Naive thymus-derived CD4-positive, alpha-beta T cell (primary cell): Measurements from ENCODE around the gene ALDH3B1. TPM values are rescaled to one million over a fixed set of nuclear protein-coding genes. Genes with fewer than 3 reads are reported as not detected.
A peak's percentile ranks its signal among the peaks of the same experiment; 100 is the strongest.

Experiments
- ATAC-seq: fragments of 150-1000 bp; cut with Tn5 transposase; 2 replicates; pipeline ENCODE4 v1.10.0; 2021; ENCODE audit warnings: mild to moderate bottlenecking, moderate library complexity
- CTCF ChIA-PET: fragments of 350-600 bp; sonication (Branson Sonifier 250); formaldehyde crosslinking; loops from one replicate; lab custom pipeline; 2021; ENCODE audit warnings: antibody characterized with exemption; lab: Charles Lee
- POLR2A ChIA-PET: fragments of 350-600 bp; sonication (Branson Sonifier 250); formaldehyde crosslinking; loops from one replicate; lab custom pipeline; 2021; ENCODE audit warnings: antibody characterized with exemption, inconsistent platforms; lab: Charles Lee
- DNase-seq, 9 donors: peaks; one replicate each; pipeline versions ENCODE4 v3.0.0 to v3.0.0-alpha.2; 2020 to 2022; ENCODE audit warnings: mixed read lengths in 1 of 9
- H3K27ac ChIP-seq: one replicate; pipeline ENCODE4 v1.7.0; 2013; ENCODE audit warnings: mild to moderate bottlenecking, low read depth, low read length, moderate library complexity
- H3K27me3 ChIP-seq, 2 donors: one replicate each; pipeline ENCODE4 v1.7.0; 2013; ENCODE audit warnings: low read length in 2 of 2, mild to moderate bottlenecking in 2 of 2, moderate library complexity in 2 of 2; ENCODE audit not compliant: control insufficient read depth in 2 of 2, insufficient read depth in 2 of 2
- H3K36me3 ChIP-seq, 3 experiments: 1 replicate in 2 of 3; 2 replicates in 1 of 3; pipeline ENCODE4 v1.7.0; 2013; ENCODE audit warnings: low read length in 3 of 3, mild to moderate bottlenecking in 3 of 3, moderate library complexity in 1 of 3; ENCODE audit not compliant: insufficient read depth in 3 of 3, control insufficient read depth in 2 of 3
- H3K4me1 ChIP-seq, 2 donors: one replicate each; pipeline ENCODE4 v1.7.0; 2013; ENCODE audit warnings: low read length in 2 of 2, mild to moderate bottlenecking in 2 of 2, moderate library complexity in 1 of 2; ENCODE audit not compliant: control insufficient read depth in 2 of 2, insufficient read depth in 2 of 2
- H3K4me3 ChIP-seq: 2 replicates; pipeline ENCODE4 v1.7.0; 2013; ENCODE audit warnings: mild to moderate bottlenecking, low read length
- H3K9me3 ChIP-seq, 3 experiments: 1 replicate in 2 of 3; 2 replicates in 1 of 3; pipeline ENCODE4 v1.7.0; 2013; ENCODE audit warnings: low read length in 3 of 3; ENCODE audit not compliant: control insufficient read depth in 2 of 3
- H3K27ac Mint-ChIP-seq, 9 donors: one replicate each; pipeline ENCODE4 v1.8.0; 2020 to 2022; ENCODE audit warnings: mixed read lengths in 9 of 9, mild to moderate bottlenecking in 8 of 9, moderate library complexity in 5 of 9, inconsistent platforms in 2 of 9
- H3K27me3 Mint-ChIP-seq, 5 donors: one replicate each; pipeline ENCODE4 v1.8.0; 2021 to 2022; ENCODE audit warnings: mixed read lengths in 5 of 5, mild to moderate bottlenecking in 1 of 5
- H3K36me3 Mint-ChIP-seq, 5 donors: one replicate each; pipeline ENCODE4 v1.8.0; 2020 to 2022; ENCODE audit warnings: mixed read lengths in 5 of 5, mild to moderate bottlenecking in 3 of 5, inconsistent platforms in 1 of 5
- H3K4me1 Mint-ChIP-seq, 7 donors: one replicate each; pipeline ENCODE4 v1.8.0; 2020 to 2022; ENCODE audit warnings: mixed read lengths in 7 of 7, mild to moderate bottlenecking in 3 of 7, inconsistent platforms in 1 of 7
- H3K4me3 Mint-ChIP-seq, 10 donors: one replicate each; pipeline ENCODE4 v1.8.0; 2020 to 2022; ENCODE audit warnings: mild to moderate bottlenecking in 10 of 10, mixed read lengths in 10 of 10, moderate library complexity in 6 of 10, inconsistent platforms in 2 of 10
- H3K9me3 Mint-ChIP-seq, 11 donors: one replicate each; pipeline ENCODE4 v1.8.0; 2020 to 2022; ENCODE audit warnings: mixed read lengths in 11 of 11, mild to moderate bottlenecking in 4 of 11, inconsistent platforms in 1 of 11, moderate library complexity in 1 of 11
- intact Hi-C, 2 donors: fragments of 100-400 bp; cut with micrococcal nuclease; formaldehyde crosslinking; loops; one replicate each; pipeline ENCODE4 v1.15.1; 2023
- polyA plus RNA-seq, 2 donors: library from polyadenylated mRNA; unstranded; fragments of 300-500 nt; fragmentation: Illumina TruSeq; gene quantifications; one replicate each; pipeline ENCODE4 v1.2.3, GENCODE V29; 2021
- total RNA-seq, 6 experiments: library from RNA in 5 of 6; stranded (reverse) in 5 of 6; gene quantifications; 1 replicate in 5 of 6; 2 replicates in 1 of 6; pipeline ENCODE4 v1.2.3 and lab custom pipeline; 2021 to 2026

ALDH3B1 gene
- total and polyA plus RNA-seq, 7 experiments from 2014 or later: 0.05 to 29.5 (median 0.67) TPM; not detected in 2

GRCh38 chr11:68030318-68031143, 20.4 kb downstream of the ALDH3B1 start, which contains the start of gene NDUFS8:
TSS of gene NDUFS8 (plus strand) at chr11:68030681. CDS start at chr11:68032152, 1,471 bp downstream.
- Mint-ChIP-seq H3K4me3 (peak within 1 kb of the TSS; percentile 90 to 99 (median 96)), H3K27me3 (no peaks in the 10 kb centered on the region), H3K4me1 (peaks cover 12 to 32% (median 23%) of the 10 kb centered on the region in 7 donors), H3K36me3 (peaks cover 0 to 13% (median 3%) of the 10 kb centered on the region in 5 donors), H3K27ac (peak within 1 kb of the TSS; percentile 73 to 98 (median 92)), H3K9me3 (peaks cover 0 to 1% (median 0%) of the 10 kb centered on the region in 11 donors)
- H3K4me3 ChIP-seq: peak within 1 kb of the TSS; percentile 98
- H3K27ac ChIP-seq: peak within 1 kb of the TSS; percentile 97
- CTCF ChIA-PET: interaction anchor here (0.6 to 0.7 kb wide), 2 partner anchors 168 to 546 kb away, joined by 3 read pairs; no protein-coding TSS in a partner anchor
- intact Hi-C loops: loop anchor here (1.0 to 10.0 kb wide), 14 partner anchors 9 to 1018 kb away; partner anchors contain the start of genes PPP6R3 (in 2 of the 2), C11orf24 (in 1 of the 2), CHKA (in 1 of the 2) and KMT5B (in 1 of the 2)
- DNase-seq (peak; percentile 83 to 99 (median 98)), ATAC-seq (peak; percentile 98)
- POLR2A ChIA-PET: interaction anchor here (0.8 to 1.9 kb wide), 6 partner anchors 8 to 27 kb away, joined by 3 to 6 read pairs (median 4); partner anchors contain the start of gene TCIRG1
- no peaks in the 10 kb centered on the region for H3K9me3 ChIP-seq
- H3K36me3 ChIP-seq: peaks cover 0 to 35% (median 0%) of the 10 kb centered on the region in 3 experiments
- no peaks in the 10 kb centered on the region for H3K27me3 ChIP-seq
- H3K4me1 ChIP-seq: peaks cover 11 to 16% of the 10 kb centered on the region in 2 donors

GRCh38 chr11:68031144-68031464, 21.0 kb downstream of the ALDH3B1 start:
- Histone ChIP-seq H3K9me3 (no peaks in the 10 kb centered on the region), H3K27ac (peak overlapping the region; percentile 97), H3K4me1 (peaks cover 11 to 16% of the 10 kb centered on the region in 2 donors), H3K27me3 (no peaks in the 10 kb centered on the region), H3K4me3 (peak overlapping the region; percentile 98), H3K36me3 (peaks cover 0 to 37% (median 0%) of the 10 kb centered on the region in 3 experiments)
- intact Hi-C loops: loop anchor here (2.0 to 10.0 kb wide), 4 partner anchors 184 to 1018 kb away; partner anchors contain the start of genes C11orf24 (in 1 of the 2), KMT5B (in 1 of the 2), PPP6R3 (in 1 of the 2) and TPCN2 (in 1 of the 2)
- H3K4me1 Mint-ChIP-seq: peaks cover 12 to 32% (median 23%) of the 10 kb centered on the region in 7 donors
- H3K4me3 Mint-ChIP-seq: peak overlapping the region; percentile 90 to 99 (median 96)
- peak in 1 of 9 donors; percentile 29 for DNase-seq
- peak overlapping the region; percentile 73 to 98 (median 92) for H3K27ac Mint-ChIP-seq
- H3K9me3 Mint-ChIP-seq: no peaks in the 10 kb centered on the region
- H3K27me3 Mint-ChIP-seq: no peaks in the 10 kb centered on the region
- ChIA-PET POLR2A (interaction anchor here (0.8 to 1.9 kb wide), 5 partner anchors 8 to 28 kb away, joined by 3 to 6 read pairs (median 4); partner anchors contain the start of gene TCIRG1), CTCF (interaction anchor here (0.6 to 0.7 kb wide), 2 partner anchors 168 to 547 kb away, joined by 3 read pairs; no protein-coding TSS in a partner anchor)
- H3K36me3 Mint-ChIP-seq: peaks cover 0 to 13% (median 3%) of the 10 kb centered on the region in 5 donors
- ATAC-seq: no peak

GRCh38 chr11:68032003-68032402, 21.9 kb downstream of the ALDH3B1 start:
- peaks cover 0 to 41% (median 0%) of the 10 kb centered on the region in 3 experiments for H3K36me3 ChIP-seq
- Mint-ChIP-seq H3K4me3 (peak overlapping the region; percentile 90 to 99 (median 96)), H3K4me1 (peaks cover 17 to 36% (median 26%) of the 10 kb centered on the region in 7 donors), H3K9me3 (no peaks in the 10 kb centered on the region), H3K27ac (peak overlapping the region; percentile 7 to 93 (median 75)), H3K27me3 (no peaks in the 10 kb centered on the region), H3K36me3 (peaks cover 0 to 13% (median 3%) of the 10 kb centered on the region in 5 donors)
- H3K4me3 ChIP-seq: peak overlapping the region; percentile 98
- no peaks in the 10 kb centered on the region for H3K9me3 ChIP-seq
- H3K27ac ChIP-seq: peak overlapping the region; percentile 97
- no peak for DNase-seq
- ATAC-seq: no peak
- POLR2A ChIA-PET: interaction anchor here (1.9 kb wide), 1 partner anchor 29 kb away, joined by 5 read pairs; no protein-coding TSS in a partner anchor
- H3K4me1 ChIP-seq: peaks cover 11 to 21% of the 10 kb centered on the region in 2 donors
- intact Hi-C loops: loop anchor here in 1 of 2 donors (10.0 kb wide), 2 partner anchors 183 to 243 kb away; partner anchors contain the start of genes C11orf24 and KMT5B
- CTCF ChIA-PET: no interaction called here
- no peaks in the 10 kb centered on the region for H3K27me3 ChIP-seq

- POLR2A ChIA-PET: no interaction called here
- CTCF ChIA-PET: no interaction called here
- Mint-ChIP-seq H3K4me3 (peak overlapping the region in 1 of 10 donors; percentile 3), H3K9me3 (no peaks in the 10 kb centered on the region), H3K36me3 (peaks cover 0 to 13% (median 3%) of the 10 kb centered on the region in 5 donors), H3K27me3 (no peaks in the 10 kb centered on the region), H3K27ac (no peak overlapping the region), H3K4me1 (peaks cover 20 to 45% (median 35%) of the 10 kb centered on the region in 7 donors)
- Histone ChIP-seq H3K27ac (no peak overlapping the region), H3K36me3 (peaks cover 0 to 41% (median 0%) of the 10 kb centered on the region in 3 experiments), H3K9me3 (no peaks in the 10 kb centered on the region), H3K4me1 (peaks cover 11 to 28% of the 10 kb centered on the region in 2 donors), H3K4me3 (no peak overlapping the region), H3K27me3 (no peaks in the 10 kb centered on the region)
- intact Hi-C loops: loop anchor here in 1 of 2 donors (10.0 kb wide), 2 partner anchors 182 to 242 kb away; partner anchors contain the start of genes C11orf24 and KMT5B
- DNase-seq (no peak), ATAC-seq (no peak)
These were observed 23.0 kb downstream of the ALDH3B1 start for GRCh38 chr11:68032997-68033707.

- H3K4me1 Mint-ChIP-seq: peaks cover 20 to 45% (median 35%) of the 10 kb centered on the region in 7 donors
- H3K27me3 ChIP-seq: no peaks in the 10 kb centered on the region
- H3K9me3 ChIP-seq: no peaks in the 10 kb centered on the region
- peaks cover 0 to 41% (median 0%) of the 10 kb centered on the region in 3 experiments for H3K36me3 ChIP-seq
- DNase-seq (no peak), ATAC-seq (no peak)
- no peaks in the 10 kb centered on the region for H3K27me3 Mint-ChIP-seq
- H3K9me3 Mint-ChIP-seq: no peaks in the 10 kb centered on the region
- POLR2A ChIA-PET: no interaction called here
- no peak overlapping the region for H3K4me3 ChIP-seq
- intact Hi-C loops: loop anchor here in 1 of 2 donors (10.0 kb wide), 2 partner anchors 181 to 241 kb away; partner anchors contain the start of genes C11orf24 and KMT5B
- peak overlapping the region in 3 of 10 donors; percentile 3 to 41 (median 21) for H3K4me3 Mint-ChIP-seq
- H3K4me1 ChIP-seq: peaks cover 11 to 28% of the 10 kb centered on the region in 2 donors
- peak overlapping the region in 1 of 9 donors; percentile 23 for H3K27ac Mint-ChIP-seq
- CTCF ChIA-PET: no interaction called here
- H3K27ac ChIP-seq: no peak overlapping the region
- peaks cover 0 to 13% (median 3%) of the 10 kb centered on the region in 5 donors for H3K36me3 Mint-ChIP-seq
These were observed 23.6 kb downstream of the ALDH3B1 start for GRCh38 chr11:68033708-68034045.
